Effector memory CD8-positive, alpha-beta T cell (primary cell): Measurements from ENCODE around the gene ACOT7.
A peak's percentile ranks its signal among the peaks of the same experiment; 100 is the strongest.

Source experiments
- ATAC-seq: fragments of 150-1000 bp; cut with Tn5 transposase; replicated peaks from 2 replicates; pipeline ENCODE4 v1.10.0; 2021; ENCODE audit warnings: mild to moderate bottlenecking, moderate library complexity
- DNase-seq, 3 experiments: peaks; one replicate each; pipeline ENCODE4 v3.0.0; 2021
- H3K27ac Mint-ChIP-seq, 2 donors: one replicate each; pipeline ENCODE4 v1.8.0; 2022; ENCODE audit warnings: mild to moderate bottlenecking in 2 of 2, mixed read lengths in 2 of 2, moderate library complexity in 2 of 2
- H3K27me3 Mint-ChIP-seq, 2 donors: one replicate each; pipeline ENCODE4 v1.8.0; 2022; ENCODE audit warnings: mixed read lengths in 2 of 2
- H3K36me3 Mint-ChIP-seq: one replicate; pipeline ENCODE4 v1.8.0; 2022; ENCODE audit warnings: mild to moderate bottlenecking, moderate library complexity, mixed read lengths; ENCODE audit not compliant: insufficient read depth
- H3K4me1 Mint-ChIP-seq, 2 donors: one replicate each; pipeline ENCODE4 v1.8.0; 2022; ENCODE audit warnings: low read depth in 2 of 2, mixed read lengths in 2 of 2
- H3K4me3 Mint-ChIP-seq, 2 donors: one replicate each; pipeline ENCODE4 v1.8.0; 2022; ENCODE audit warnings: mild to moderate bottlenecking in 2 of 2, mixed read lengths in 2 of 2, moderate library complexity in 2 of 2
- H3K9me3 Mint-ChIP-seq, 2 donors: one replicate each; pipeline ENCODE4 v1.8.0; 2022; ENCODE audit warnings: mixed read lengths in 2 of 2

Gene ACOT7

GRCh38 chr1:6288665-6289064 lies 104.9 kb downstream of the ACOT7 start:
- Mint-ChIP-seq H3K4me3 (no peak overlapping the region), H3K27ac (peak overlapping the region; percentile 69 to 82)
- no peak for ATAC-seq

GRCh38 chr1:6288026-6288425 lies 105.5 kb downstream of the ACOT7 start:
- H3K9me3 Mint-ChIP-seq, result no peaks in the 10 kb centered on the region
- no peak for DNase-seq
- no peak for ATAC-seq
- peaks cover 5% of the 10 kb centered on the region for H3K36me3 Mint-ChIP-seq
- peaks cover 2 to 8% of the 10 kb centered on the region in 2 donors for H3K4me1 Mint-ChIP-seq
- H3K27me3 Mint-ChIP-seq, result no peaks in the 10 kb centered on the region
- peak overlapping the region; percentile 69 to 82 for H3K27ac Mint-ChIP-seq
- H3K4me3 Mint-ChIP-seq, result no peak overlapping the region

More at GRCh38 chr1:6288665-6289064, 104.9 kb downstream of the ACOT7 start:
- H3K9me3 Mint-ChIP-seq, result no peaks in the 10 kb centered on the region
- peaks cover 6% of the 10 kb centered on the region for H3K36me3 Mint-ChIP-seq
- H3K4me1 Mint-ChIP-seq, result peaks cover 2 to 13% of the 10 kb centered on the region in 2 donors
- no peaks in the 10 kb centered on the region for H3K27me3 Mint-ChIP-seq
- no peak for DNase-seq

GRCh38 chr1:6287431-6287886 lies 106.1 kb downstream of the ACOT7 start:
- ATAC-seq, result no peak
- Mint-ChIP-seq H3K4me1 (peaks cover 2 to 8% of the 10 kb centered on the region in 2 donors), H3K27me3 (no peaks in the 10 kb centered on the region), H3K9me3 (no peaks in the 10 kb centered on the region), H3K27ac (peak overlapping the region; percentile 13 to 69), H3K4me3 (no peak overlapping the region), H3K36me3 (no peaks in the 10 kb centered on the region)
- no peak for DNase-seq

GRCh38 chr1:6287029-6287428 lies 106.5 kb downstream of the ACOT7 start:
- no peak overlapping the region for H3K4me3 Mint-ChIP-seq
- H3K27ac Mint-ChIP-seq, result peak overlapping the region in 1 of 2 donors; percentile 13
- H3K27me3 Mint-ChIP-seq, result no peaks in the 10 kb centered on the region
- no peaks in the 10 kb centered on the region for H3K36me3 Mint-ChIP-seq
- ATAC-seq (no peak), DNase-seq (no peak)
- no peaks in the 10 kb centered on the region for H3K9me3 Mint-ChIP-seq
- H3K4me1 Mint-ChIP-seq, result peaks cover 2 to 8% of the 10 kb centered on the region in 2 donors

- no peak overlapping the region for H3K4me3 Mint-ChIP-seq
- H3K27me3 Mint-ChIP-seq, result no peaks in the 10 kb centered on the region
- no peak for ATAC-seq
- H3K27ac Mint-ChIP-seq, result no peak overlapping the region
- H3K4me1 Mint-ChIP-seq, result peaks cover 2 to 6% of the 10 kb centered on the region in 2 donors
- no peaks in the 10 kb centered on the region for H3K36me3 Mint-ChIP-seq
- no peak for DNase-seq
- no peaks in the 10 kb centered on the region for H3K9me3 Mint-ChIP-seq
Measured at GRCh38 chr1:6286266-6286665, 107.3 kb downstream of the ACOT7 start.

- ATAC-seq (no peak), DNase-seq (no peak)
- Mint-ChIP-seq H3K27me3 (no peaks in the 10 kb centered on the region), H3K27ac (peak overlapping the region in 1 of 2 donors; percentile 60), H3K4me1 (peaks cover 0 to 2% of the 10 kb centered on the region in 2 donors), H3K4me3 (no peak overlapping the region), H3K36me3 (no peaks in the 10 kb centered on the region), H3K9me3 (no peaks in the 10 kb centered on the region)
Measured at GRCh38 chr1:6285336-6285735, 108.2 kb downstream of the ACOT7 start.

- H3K4me1 Mint-ChIP-seq, result peaks cover 0 to under 1% of the 10 kb centered on the region in 2 donors
- no peaks in the 10 kb centered on the region for H3K27me3 Mint-ChIP-seq
- no peak overlapping the region for H3K4me3 Mint-ChIP-seq
- no peak overlapping the region for H3K27ac Mint-ChIP-seq
- no peaks in the 10 kb centered on the region for H3K9me3 Mint-ChIP-seq
- DNase-seq (no peak), ATAC-seq (no peak)
- H3K36me3 Mint-ChIP-seq, result no peaks in the 10 kb centered on the region
Measured at GRCh38 chr1:6282577-6283270, 110.8 kb downstream of the ACOT7 start.

GRCh38 chr1:6281511-6282402 lies 111.8 kb downstream of the ACOT7 start:
- no peaks in the 10 kb centered on the region for H3K36me3 Mint-ChIP-seq
- ATAC-seq, result no peak

GRCh38 chr1:6280761-6281451 lies 112.7 kb downstream of the ACOT7 start:
- no peak overlapping the region for H3K27ac Mint-ChIP-seq
- H3K4me3 Mint-ChIP-seq, result no peak overlapping the region
- ATAC-seq, result no peak
- no peaks in the 10 kb centered on the region for H3K27me3 Mint-ChIP-seq
- peaks cover 2 to 6% of the 10 kb centered on the region in 2 donors for H3K4me1 Mint-ChIP-seq
- no peak for DNase-seq
- H3K9me3 Mint-ChIP-seq, result no peaks in the 10 kb centered on the region
- H3K36me3 Mint-ChIP-seq, result no peaks in the 10 kb centered on the region

More at GRCh38 chr1:6281511-6282402, 111.8 kb downstream of the ACOT7 start:
- Mint-ChIP-seq H3K27me3 (no peaks in the 10 kb centered on the region), H3K4me1 (peaks cover 2 to 6% of the 10 kb centered on the region in 2 donors), H3K27ac (peak overlapping the region in 1 of 2 donors; percentile 46), H3K4me3 (no peak overlapping the region), H3K9me3 (no peaks in the 10 kb centered on the region)
- no peak for DNase-seq

GRCh38 chr1:6279613-6280383 lies 113.8 kb downstream of the ACOT7 start:
- no peak for ATAC-seq
- Mint-ChIP-seq H3K36me3 (no peaks in the 10 kb centered on the region), H3K4me1 (peaks cover 2 to 6% of the 10 kb centered on the region in 2 donors), H3K4me3 (no peak overlapping the region), H3K27ac (no peak overlapping the region), H3K27me3 (no peaks in the 10 kb centered on the region), H3K9me3 (no peaks in the 10 kb centered on the region)
- DNase-seq, result no peak

GRCh38 chr1:6279066-6279465 lies 114.5 kb downstream of the ACOT7 start:
- Mint-ChIP-seq H3K27me3 (no peaks in the 10 kb centered on the region), H3K4me1 (peaks cover 2 to 6% of the 10 kb centered on the region in 2 donors), H3K4me3 (no peak overlapping the region), H3K36me3 (no peaks in the 10 kb centered on the region), H3K27ac (peak overlapping the region in 1 of 2 donors; percentile 33), H3K9me3 (no peaks in the 10 kb centered on the region)
- DNase-seq, result no peak
- no peak for ATAC-seq

GRCh38 chr1:6278263-6278662 lies 115.3 kb downstream of the ACOT7 start:
- no peaks in the 10 kb centered on the region for H3K36me3 Mint-ChIP-seq
- H3K27ac Mint-ChIP-seq, result peak overlapping the region in 1 of 2 donors; percentile 33
- no peaks in the 10 kb centered on the region for H3K9me3 Mint-ChIP-seq
- H3K27me3 Mint-ChIP-seq, result no peaks in the 10 kb centered on the region
- ATAC-seq (no peak), DNase-seq (no peak)
- no peak overlapping the region for H3K4me3 Mint-ChIP-seq
- peaks cover 2 to 6% of the 10 kb centered on the region in 2 donors for H3K4me1 Mint-ChIP-seq
